ENCODE data around the gene COL27A1. TPM values are rescaled to one million over a fixed set of nuclear protein-coding genes. Genes with fewer than 3 reads are reported as not detected.

Gene COL27A1
- total RNA-seq, 1 donor from 2014 or later, result 41.1 TPM

- DNase-seq (ENCODE audit: low spot score), result peak; percentile 27
Measured at GRCh38 chr9:114339130-114339908, 184.0 kb downstream of the COL27A1 start.

GRCh38 chr9:114341152-114341830, 186.0 kb downstream of the COL27A1 start:
- DNase-seq (ENCODE audit: low spot score), result no peak

- DNase-seq (ENCODE audit: low spot score), result no peak
Measured at GRCh38 chr9:114341991-114342390, 186.7 kb downstream of the COL27A1 start.

GRCh38 chr9:114342755-114343440, 187.6 kb downstream of the COL27A1 start:
- no peak for DNase-seq (ENCODE audit: low spot score)

GRCh38 chr9:114343471-114344187, 188.3 kb downstream of the COL27A1 start:
- no peak for DNase-seq (ENCODE audit: low spot score)

- DNase-seq (ENCODE audit: low spot score), result no peak
Measured at GRCh38 chr9:114344188-114344566, 188.8 kb downstream of the COL27A1 start.

GRCh38 chr9:114344692-114345091, 189.4 kb downstream of the COL27A1 start:
- no peak for DNase-seq (ENCODE audit: low spot score)

- DNase-seq (ENCODE audit: low spot score), result no peak
Measured at GRCh38 chr9:114345493-114346065, 190.2 kb downstream of the COL27A1 start.

- DNase-seq (ENCODE audit: low spot score), result no peak
Measured at GRCh38 chr9:114346146-114346545, 190.8 kb downstream of the COL27A1 start.

- no peak for DNase-seq (ENCODE audit: low spot score)
Measured at GRCh38 chr9:114347675-114348074, 192.3 kb downstream of the COL27A1 start.

- no peak for DNase-seq (ENCODE audit: low spot score)
Measured at GRCh38 chr9:114348261-114348905, 193.0 kb downstream of the COL27A1 start.

- DNase-seq (ENCODE audit: low spot score), result peak; percentile 61
Measured at GRCh38 chr9:114348906-114349482, 193.7 kb downstream of the COL27A1 start.

GRCh38 chr9:114349713-114350480, 194.6 kb downstream of the COL27A1 start:
- no peak for DNase-seq (ENCODE audit: low spot score)

- no peak for DNase-seq (ENCODE audit: low spot score)
Measured at GRCh38 chr9:114350636-114351401, 195.5 kb downstream of the COL27A1 start.

GRCh38 chr9:114351932-114352331, 196.6 kb downstream of the COL27A1 start:
- DNase-seq (ENCODE audit: low spot score), result no peak

- no peak for DNase-seq (ENCODE audit: low spot score)
Measured at GRCh38 chr9:114355821-114356220, 200.5 kb downstream of the COL27A1 start.

- no peak for DNase-seq (ENCODE audit: low spot score)
Measured at GRCh38 chr9:114356792-114357191, 201.5 kb downstream of the COL27A1 start.

GRCh38 chr9:114357360-114357759, 202.0 kb downstream of the COL27A1 start:
- no peak for DNase-seq (ENCODE audit: low spot score)

GRCh38 chr9:114357911-114358328, 202.6 kb downstream of the COL27A1 start:
- no peak for DNase-seq (ENCODE audit: low spot score)
